HG02588 (cell line): ENCODE results near the gene CACNA2D4.

Experiments used
- ATAC-seq: cut with Tn5 transposase; IDR thresholded peaks from one replicate; pipeline ENCODE4 v1.9.1; 2021; ENCODE audit warnings: mild to moderate bottlenecking, moderate library complexity; ENCODE audit not compliant: unreplicated experiment

CACNA2D4 gene

DNA sequence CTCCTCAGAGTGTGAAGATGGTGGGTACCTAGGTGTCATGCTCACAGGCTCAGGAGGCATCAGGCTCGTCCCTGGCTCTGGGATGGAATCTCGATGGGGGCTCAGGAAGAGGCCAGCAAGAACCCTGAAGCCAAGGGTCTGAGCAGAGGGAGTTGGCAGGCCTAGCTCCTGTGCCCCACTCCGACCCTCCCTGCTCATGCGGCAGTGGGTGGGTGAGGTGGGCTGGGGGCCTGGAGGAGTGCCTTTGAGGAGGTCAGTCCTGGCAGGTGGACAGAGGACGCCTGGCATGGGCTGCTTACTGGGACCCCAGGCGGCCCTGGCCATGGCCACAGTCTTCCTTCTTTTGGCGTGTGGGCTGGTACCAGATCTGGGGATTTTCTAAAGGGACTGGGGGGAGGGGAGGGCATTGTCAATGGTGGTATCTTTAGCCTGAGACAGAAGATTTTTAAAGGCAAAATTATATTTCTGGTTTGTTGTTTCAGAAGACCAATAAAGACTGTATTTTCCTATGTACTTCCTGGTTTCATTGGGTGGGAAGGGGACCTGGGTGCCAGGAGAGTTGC, 82.1 kb downstream of the CACNA2D4 start:
- no peak for ATAC-seq

DNA sequence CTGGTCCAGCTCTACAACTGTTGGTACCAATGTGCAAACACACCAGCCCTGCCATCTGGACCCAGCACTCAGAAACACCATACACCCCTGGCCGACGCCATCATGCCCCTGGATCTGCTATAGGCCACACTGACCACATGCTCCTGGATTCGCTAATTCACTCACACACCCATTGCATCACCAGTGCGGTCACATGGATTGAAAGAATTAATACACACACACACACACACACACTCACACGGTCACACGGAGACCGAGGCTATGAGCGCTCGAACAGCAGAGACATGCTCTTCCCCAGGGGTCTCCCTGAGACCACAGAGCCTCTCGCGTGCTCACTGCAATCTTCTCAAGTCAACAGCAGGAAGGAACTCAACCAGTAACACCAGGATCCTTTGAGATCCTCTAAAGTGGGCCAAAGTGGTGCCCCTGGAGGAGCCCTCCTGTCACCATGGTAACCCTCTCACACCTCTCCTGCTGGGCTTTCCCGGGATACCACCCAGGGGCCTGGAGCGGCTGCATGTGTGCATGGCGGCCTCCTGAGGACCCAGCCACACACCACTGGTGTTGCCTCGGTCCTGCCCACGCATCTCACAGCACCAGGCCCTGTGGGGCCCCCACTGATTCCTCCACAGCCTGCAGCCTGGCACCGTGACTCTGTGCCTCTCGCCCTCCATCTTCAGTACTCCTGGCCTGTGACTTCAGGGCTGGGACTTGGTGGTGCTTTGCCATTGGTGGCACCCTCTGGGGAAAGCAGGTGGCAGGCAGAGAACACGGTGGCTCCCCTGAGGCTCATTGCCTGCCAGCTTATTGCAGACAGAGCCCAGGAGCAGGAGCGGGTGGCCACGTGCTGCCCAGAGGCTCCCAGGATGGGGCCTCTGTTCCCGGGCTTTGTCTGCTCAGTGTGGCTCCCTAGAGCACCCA, 83.0 kb downstream of the CACNA2D4 start:
- no peak for ATAC-seq

DNA sequence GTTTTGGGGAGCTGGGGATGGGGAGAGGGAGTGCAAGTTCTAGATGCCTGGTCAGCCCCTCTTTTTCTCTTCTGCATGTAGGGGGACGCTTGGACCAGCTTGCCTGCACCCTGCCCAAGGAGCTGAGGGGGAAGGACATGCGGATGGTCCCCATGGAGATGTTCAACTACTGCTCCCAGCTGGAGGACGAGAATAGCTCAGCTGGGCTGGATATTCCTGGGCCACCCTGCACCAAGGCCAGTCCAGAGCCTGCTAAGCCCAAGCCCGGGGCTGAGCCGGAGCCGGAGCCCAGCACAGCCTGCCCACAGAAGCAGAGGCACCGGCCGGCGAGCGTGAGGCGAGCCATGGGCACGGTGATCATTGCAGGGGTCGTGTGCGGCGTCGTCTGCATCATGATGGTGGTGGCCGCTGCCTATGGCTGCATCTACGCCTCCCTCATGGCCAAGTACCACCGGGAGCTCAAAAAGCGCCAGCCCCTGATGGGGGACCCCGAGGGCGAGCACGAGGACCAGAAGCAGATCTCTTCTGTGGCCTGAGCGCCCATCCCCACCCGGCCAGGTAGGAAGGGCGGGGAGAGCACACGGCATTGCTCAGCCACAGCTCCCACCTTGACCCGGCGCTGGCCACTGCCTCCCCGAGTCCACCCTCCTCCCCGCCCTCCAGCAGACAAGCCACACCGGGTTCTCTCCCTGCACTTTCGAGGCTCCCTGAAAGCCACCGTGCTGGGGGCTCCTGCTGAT, 84.1 kb downstream of the CACNA2D4 start:
- ATAC-seq: no peak

DNA sequence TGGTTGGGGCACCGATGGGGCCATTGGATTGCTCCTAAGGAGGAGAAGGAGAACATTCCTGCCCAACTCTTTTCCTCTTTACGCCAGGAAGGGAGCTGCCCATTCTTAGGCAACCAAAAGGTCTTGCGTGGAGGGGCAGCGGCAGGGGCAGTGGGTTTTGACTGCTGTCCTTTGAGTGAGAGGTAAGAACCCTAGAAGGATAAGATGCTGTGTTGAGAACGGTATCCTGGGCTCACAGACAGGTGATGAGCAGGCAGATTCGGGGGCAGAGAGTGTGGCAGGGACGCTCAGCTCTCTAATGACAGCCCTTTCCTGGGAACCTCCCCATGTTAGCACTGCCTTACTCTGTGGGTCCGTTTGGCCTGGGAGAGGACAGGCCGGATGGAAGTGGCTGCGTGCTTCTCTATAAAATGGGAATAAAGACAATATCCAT, 84.8 kb downstream of the CACNA2D4 start:
- ATAC-seq: no peak

DNA sequence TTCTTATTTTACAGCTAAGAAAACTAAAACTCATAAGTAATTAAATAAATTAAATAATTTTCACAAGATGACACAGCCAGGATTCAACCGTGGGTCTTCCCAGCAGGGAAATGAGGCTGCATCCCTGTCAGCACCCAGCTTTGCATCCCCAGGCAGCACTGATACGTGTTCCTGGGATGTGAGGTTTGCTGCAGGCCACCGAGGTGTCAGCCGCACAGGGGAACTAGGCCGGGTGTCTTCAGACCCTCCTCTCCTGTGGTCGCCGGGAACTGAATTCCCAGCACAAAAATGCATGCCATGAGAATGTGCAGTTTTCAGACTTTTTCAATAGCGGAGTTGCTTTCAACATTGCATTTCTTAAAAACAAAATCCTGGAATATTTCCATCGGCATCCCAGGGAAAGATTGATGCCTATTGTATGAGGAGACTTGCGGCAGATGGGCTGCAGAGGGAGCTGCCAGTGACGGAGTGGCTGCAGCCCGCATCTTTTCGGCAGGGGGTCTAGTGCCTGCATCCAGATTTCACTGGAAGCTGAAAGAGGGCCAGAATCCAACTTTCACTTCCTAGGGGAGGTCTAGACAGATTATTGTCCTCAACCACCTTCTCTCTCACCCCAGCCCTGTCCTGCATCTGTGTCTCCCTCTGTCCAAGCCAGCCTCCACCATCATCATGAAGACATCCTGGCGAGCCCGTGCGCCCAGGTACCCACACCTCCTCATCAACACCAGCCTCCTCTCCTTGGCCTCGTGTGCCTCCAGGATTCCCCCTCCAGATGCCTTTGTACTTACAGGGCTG, 85.5 kb downstream of the CACNA2D4 start:
- ATAC-seq: no peak

DNA sequence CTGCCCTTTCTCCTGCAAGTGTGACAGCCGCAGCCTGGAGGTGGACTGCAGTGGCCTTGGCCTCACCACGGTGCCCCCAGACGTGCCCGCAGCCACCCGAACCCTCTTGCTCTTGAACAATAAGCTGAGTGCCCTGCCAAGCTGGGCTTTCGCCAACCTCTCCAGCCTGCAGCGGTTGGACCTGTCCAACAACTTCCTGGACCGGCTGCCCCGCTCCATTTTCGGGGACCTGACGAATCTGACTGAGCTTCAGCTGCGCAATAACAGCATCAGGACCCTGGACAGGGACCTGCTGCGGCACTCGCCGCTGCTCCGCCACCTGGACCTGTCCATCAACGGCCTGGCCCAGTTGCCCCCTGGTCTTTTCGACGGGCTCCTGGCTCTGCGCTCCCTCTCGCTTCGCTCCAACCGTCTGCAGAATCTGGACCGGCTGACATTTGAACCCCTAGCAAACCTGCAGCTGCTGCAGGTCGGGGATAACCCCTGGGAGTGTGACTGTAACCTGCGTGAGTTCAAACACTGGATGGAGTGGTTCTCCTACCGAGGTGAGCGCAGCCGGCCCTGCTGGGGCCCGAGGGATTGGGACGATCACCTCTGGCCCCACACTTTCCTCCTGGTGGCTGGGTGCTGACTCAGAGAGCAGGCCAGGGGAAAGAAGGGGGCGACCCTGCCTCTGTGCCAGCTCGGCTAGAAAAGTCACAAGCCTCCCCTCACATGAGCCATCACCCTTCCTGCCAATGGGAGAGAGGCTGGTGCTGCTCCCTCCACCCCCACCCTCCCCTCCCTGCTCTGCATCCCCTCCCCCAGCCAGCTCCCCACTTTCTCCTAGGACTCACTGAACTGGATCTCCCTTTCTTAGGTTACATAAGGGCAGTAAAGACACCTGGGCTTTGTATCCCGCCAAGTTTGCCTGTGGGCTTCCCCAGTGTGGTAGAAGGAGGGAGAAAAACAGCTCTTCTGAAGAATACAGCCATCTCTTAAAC, 87.2 kb downstream of the CACNA2D4 start:
- no peak for ATAC-seq

DNA sequence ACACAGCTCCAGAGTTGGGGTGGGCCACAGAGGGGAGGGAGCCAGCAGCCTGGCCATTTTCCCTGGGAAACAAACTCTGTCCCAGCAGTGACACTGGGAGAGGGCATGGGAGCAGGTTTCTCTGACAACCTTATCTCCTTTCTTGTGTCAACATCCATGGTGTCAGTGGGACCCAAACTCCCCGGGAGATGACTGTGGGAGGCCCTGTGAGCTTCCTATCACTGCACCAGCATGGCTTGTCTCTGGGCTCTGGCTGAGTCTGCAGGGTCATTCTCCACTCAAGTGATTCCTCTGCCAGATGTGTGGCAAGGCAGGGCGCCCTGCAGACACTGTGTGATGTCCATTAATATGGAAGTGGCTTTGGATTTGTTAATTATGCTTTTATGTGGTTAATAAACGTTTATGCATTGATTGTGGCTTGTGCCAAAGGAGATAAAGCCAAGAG, 88.0 kb downstream of the CACNA2D4 start:
- no peak for ATAC-seq

DNA sequence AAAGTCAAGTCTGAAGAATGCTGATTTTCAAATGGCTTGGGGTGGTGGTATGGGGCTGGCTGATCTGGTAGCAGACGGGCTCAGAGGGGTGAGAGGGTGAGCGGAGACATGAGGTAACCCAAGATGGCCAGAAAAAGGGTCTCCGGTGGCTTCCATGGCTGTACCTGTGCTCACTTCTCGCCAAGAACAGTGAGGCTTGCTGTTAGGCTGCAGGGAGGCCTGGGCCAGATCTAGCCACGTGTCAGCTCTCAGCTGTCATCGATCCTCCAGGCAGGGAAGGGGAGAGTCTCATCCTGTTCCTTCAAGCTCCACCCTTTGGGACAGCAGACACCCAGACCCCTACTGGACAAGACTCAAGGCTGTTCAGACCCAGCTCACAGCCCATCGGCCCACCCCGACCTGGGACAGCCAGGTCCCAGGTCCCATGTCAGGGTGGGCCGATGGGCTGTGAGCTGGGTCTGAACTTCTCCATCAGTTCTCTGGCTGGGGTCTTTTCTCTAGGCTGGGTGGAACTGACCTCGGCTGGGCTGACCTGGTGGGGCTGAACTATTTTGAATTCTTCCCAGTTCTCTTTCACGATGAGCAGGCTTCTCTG, 89.0 kb downstream of the CACNA2D4 start:
- ATAC-seq: no peak

DNA sequence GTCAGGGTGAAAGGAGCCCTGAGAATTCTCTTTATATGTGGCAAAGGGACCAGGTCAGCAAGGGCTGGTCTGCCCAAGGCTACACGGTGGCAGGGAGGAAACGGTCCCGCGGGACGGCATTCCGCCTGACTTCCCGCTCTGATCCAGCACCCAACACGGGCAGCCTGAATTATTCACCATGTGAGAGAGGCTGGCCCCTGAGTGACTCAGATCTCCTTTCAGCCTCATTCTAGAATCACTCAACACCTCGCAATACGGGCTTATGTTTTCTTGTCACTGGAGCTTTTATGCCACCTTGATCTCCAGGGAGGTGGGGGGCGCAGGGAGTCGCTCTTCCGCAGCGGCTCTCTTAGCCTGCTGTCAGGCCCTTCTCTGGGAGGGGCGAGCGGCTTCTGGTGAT, 89.6 kb downstream of the CACNA2D4 start:
- ATAC-seq: no peak

DNA sequence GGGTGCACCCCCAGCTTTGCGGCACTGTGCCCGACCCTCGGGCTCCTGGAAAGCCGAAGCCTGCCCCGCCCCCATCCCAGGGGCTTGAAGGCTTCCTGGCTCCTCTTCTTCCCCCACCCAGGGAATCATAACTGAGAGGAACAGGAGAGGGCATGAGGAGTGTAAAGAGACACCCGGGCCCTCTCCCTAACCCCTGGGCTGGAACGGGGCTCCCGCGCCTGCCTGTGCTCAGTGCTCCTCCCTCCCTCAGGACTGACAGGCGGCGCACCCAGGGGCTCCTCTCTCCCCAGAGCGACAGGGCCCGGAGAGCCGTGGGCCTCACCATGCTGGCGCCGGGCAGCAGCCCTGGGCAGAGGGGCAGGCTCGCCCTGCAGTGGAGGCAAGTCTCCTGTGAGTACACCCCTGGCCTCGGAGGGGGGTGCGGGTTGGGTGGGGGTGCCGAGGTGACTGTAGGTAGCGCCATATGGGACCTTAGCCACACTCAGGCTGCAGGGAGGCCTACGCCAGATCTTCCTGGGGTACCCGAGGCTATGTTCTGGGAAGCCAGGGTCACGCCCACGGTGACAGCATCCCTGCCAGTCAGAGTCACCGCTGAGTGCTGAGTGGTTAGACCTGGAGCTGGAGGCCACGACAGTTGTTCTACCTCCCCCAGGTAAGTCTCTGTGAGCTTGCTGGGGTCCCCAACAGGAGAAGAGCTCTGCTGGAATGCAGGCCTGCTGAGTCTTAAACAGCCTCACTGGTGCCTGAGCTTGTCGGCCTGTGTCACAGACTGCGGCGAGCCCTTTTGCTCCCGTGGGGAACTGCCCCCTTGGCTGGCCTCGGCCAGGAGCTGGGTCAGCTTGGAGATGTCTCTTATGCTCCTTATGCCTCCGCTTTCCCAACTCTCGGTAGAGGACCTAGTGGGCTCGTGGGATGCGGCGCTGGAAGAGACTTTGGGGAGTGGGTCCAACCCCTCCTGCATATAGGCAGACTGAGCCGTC, 90.3 kb downstream of the CACNA2D4 start:
- ATAC-seq: no peak

DNA sequence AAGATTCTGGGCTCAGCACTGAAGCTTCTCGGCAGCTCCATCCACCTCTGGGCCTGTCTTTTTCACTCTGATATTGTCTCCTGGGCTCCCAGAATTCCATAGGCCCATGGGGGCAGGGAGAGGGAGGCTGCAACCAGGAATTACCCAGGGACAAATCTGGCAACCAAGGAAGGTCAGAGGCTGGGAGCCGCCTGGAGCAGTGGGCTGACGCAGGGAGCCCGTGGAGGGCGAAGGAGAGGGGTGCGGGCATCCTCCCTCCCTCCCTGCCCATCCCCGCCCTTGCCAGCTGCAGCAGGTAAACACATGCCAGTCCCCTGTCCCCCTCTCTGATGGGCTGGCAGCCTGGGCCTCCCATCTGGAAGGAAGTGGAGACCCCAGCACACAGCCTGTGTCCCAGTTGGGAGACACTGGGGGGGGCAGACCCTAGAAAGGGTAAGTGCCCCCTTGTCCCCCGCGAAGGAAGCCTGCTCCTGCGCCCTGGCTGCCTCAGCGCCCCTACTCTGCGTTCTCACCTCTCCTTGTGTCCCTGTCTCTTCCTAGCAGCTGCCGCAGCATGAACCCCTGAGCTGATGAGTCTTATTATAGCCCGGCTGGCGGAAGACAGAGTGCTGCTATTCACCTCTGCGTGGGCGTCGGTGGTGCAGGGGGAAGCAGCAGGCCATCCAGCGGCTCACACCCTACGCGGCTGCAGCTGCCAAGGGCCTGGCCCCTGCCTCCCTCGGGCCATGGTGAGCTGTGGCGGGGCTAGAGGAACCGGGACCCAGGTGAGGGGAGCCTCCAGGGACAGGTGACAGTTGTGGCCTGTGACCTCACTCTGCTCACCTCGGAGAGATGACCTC, 91.4 kb downstream of the CACNA2D4 start:
- ATAC-seq: no peak

DNA sequence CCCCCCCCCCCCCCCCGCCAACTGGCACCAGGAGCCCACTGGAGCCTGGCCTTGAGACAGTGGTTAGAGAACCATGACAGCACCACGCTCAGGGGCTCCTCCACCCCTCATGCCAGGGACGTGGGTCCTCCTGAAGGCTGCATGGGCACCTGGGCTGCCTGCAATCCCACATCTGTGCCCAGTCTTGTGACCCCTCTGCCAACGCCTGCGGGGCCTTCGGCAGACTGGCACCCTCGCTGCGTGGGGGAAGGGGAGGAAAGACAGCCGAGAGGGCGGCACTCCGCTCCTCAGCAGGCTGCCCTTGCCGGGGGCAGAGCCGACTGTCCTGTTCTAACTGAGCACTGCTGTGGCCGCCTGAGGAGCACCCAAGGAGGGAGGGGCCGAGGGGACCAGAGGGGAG, 92.1 kb downstream of the CACNA2D4 start:
- ATAC-seq: no peak

DNA sequence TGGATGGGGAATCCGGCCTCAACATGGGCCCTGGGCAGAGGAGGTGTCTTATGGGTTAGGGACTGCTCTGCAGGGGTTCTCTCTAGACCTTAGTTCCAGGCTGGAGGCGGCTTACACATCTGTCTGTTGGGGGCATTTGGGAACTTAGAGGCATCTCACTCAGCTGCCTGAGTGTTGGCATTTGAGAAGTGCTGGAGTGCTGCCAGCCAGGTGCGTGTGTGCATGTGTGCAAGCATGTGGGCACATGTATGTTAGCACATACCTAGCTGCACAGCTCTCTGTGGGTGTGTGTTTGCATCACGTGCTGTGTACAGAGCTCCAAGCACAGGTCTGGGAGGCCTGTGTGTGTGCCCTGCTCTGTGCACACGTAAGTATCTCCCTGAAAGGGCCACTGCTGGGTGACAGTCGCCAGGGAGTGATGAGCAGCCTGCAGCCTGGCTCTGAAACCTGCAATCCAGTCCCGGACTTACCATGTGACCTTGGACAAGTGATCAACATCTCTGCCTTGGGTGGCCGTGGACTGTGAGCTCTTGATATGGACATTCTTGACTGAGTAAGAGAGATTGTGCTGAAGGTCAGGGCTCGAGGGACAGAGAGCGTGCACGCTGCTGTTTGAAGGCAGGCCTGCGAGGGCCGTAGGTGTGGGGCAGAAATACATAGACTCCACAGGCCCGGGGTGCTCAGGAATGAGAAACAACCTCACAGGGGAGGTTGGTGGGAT, 92.9 kb downstream of the CACNA2D4 start:
- no peak for ATAC-seq

DNA sequence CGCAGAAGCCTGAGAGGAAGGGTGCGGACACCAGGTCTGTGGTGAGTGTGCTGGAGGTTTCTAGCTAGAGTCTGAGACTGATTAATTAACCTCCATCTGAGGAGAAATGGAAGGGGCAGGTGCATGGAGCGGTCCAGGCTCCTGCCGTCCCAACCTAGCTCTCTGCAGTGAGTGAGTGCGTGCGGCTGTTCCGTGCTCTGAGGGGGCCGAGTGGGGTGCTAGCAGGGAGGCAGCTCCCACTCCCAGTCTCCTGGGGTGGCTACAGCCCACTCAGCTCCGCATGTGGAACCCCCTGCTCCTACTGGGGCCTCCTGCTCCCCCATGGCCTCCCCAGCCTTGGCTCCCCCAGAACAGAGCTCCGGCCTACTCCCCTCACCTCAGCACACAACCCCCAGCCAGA, 95.2 kb downstream of the CACNA2D4 start:
- no peak for ATAC-seq

DNA sequence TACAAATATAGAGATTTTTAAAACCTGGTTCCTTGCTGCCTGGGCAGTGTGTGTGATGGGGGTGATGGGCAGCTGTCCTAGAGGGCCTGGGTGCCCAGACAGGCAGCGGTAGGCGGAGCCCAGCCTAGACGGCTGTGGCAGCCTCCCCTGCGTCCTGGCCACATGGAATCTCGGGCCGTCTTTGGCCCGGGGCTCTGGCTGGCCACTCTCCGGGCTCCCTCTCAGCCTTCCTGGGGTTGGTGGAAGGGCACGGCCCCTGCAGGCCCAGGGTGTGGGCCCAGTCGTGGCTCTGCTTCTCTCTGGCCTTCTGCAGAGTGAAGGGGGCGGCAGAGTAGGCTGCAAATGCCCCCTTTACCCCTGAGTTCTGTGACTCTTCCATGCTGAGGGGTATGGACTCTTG, 95.8 kb downstream of the CACNA2D4 start:
- no peak for ATAC-seq

DNA sequence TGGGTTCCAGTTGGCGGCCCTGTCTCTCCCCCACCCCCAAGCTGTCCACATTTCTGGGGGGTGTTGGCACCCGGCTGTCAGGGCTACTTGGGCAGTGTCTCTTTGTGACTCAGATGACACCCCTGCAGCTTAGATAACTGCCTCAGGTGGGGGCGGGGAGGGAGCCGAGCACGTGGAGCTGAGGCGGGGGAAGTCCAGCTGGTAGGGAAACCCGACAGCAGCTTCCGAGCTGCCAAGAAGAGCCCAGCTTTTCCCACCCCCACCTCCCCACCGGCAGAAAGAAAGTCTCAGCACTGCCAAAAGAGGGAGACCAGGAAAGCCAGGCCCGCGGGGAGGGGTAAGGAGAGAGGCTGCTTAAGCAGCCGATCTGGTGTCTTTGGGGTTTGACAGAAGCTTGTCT, 96.6 kb downstream of the CACNA2D4 start:
- no peak for ATAC-seq

DNA sequence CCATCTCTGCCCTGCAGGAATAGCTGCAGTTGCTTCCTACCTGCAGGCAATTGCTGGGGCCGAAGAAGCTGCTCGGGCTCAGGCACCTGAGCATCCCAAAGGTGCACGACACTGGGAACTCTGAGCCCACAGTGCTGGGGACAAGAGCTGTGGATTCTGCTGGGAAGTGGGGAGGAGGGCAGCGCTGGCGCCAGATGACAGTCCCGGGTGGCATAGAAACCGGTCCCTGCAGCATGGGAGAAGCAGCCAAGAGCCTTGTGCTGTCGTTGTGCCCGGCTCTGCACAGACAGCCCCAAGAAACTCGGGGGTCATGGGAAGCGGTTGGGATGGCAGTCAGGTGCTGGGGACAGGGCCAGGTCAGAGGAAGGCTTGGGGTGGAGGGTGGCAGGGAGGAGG, 97.6 kb downstream of the CACNA2D4 start:
- no peak for ATAC-seq
